ENCODE results near the gene RFX3. TPM values are rescaled to one million over a fixed set of nuclear protein-coding genes. Genes with fewer than 3 reads are reported as not detected.

The RFX3 gene
- total and polyA plus RNA-seq, 12 donors: 1.4 to 14.2 (median 5.5) TPM

- peaks cover 0 to 15% of the 10 kb centered on the region in 2 donors for H3K4me1 ChIP-seq (replicated peaks in 1 of 2)
- no peak overlapping the region for H3K27ac ChIP-seq
- H3K9me3 ChIP-seq (replicated peaks in 1 of 3): no peaks in the 10 kb centered on the region
- intact Hi-C loops (cut with DNase I): no loop called here
- 96 to 97% (median 97%) methylated on average over 3 of the region's 3 CpGs for WGBS, 4 donors
- DNase-seq: no peak
- no peaks in the 10 kb centered on the region for H3K27me3 ChIP-seq
- H3K36me3 ChIP-seq (replicated peaks in 1 of 2): no peaks in the 10 kb centered on the region
- TF ChIP-seq CTCF (IDR thresholded peaks at IDR 0.05) (no peak), POLR2A (IDR thresholded peaks at IDR 0.05) (no peak)
- H3K4me3 ChIP-seq: no peak overlapping the region
Observed at GRCh38 chr9:3517377-3518048, 8.3 kb downstream of the RFX3 start.

DNA sequence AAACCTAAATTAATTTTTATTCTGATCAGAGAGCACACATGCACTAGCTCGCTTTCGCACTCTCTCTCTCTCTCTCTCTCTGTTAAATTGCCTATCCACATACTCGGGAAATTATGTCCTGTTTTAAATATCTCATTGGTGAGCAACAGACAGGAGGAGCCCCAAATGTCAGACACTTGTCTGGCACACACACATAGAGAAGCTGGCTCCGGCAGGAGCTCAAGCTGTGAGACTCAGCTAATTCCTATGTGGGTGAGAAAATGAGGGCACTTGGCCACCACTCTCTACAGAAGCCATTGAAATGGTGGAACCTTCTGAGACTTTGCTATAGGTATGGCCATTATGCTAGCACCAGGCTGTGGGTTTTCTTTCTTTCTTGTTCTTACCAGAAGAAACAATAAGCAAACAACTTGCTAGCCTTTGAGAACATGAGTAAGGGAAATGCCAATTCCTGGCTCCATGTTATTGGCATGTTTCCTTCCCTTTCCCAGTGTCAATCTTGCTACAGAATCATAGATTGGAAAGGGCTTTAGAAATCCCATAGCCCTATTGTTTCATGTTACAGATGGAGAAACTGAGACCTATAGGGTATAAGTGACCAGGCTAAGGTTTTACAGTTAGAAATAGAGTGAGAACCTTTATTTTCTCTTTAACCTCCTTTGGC lies 9.0 kb downstream of the RFX3 start:
- H3K9me3 ChIP-seq (replicated peaks in 1 of 3): no peaks in the 10 kb centered on the region
- H3K27me3 ChIP-seq: no peaks in the 10 kb centered on the region
- H3K36me3 ChIP-seq (replicated peaks in 1 of 2): no peaks in the 10 kb centered on the region
- no peak for DNase-seq
- TF ChIP-seq POLR2A (IDR thresholded peaks at IDR 0.05) (no peak), CTCF (IDR thresholded peaks at IDR 0.05) (no peak)
- no peak overlapping the region for H3K27ac ChIP-seq
- no peak overlapping the region for H3K4me3 ChIP-seq
- 82 to 97% (median 90%) methylated on average over 4 of the region's 4 CpGs for WGBS, 4 donors
- H3K4me1 ChIP-seq (replicated peaks in 1 of 2): peaks cover 0 to 15% of the 10 kb centered on the region in 2 donors
- intact Hi-C loops (cut with DNase I): no loop called here

DNA sequence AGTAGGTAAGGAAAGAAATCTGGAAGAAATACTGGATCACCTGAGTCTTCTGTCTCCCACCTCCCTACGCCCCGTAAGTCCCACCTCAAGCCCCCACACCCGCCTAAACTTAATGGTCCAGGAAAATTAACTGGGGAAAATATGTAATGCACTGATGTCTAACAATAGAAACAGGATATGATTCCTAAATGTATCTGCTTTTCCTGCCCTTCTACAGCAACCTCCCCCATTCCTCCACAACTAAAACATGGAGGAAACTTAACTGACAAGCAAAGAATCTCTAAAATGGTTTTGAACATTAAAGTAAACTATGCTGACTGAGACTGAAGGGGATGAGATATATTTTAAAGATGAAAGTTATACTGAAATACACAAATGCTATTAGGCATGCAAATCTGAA lies 10.4 kb downstream of the RFX3 start:
- TF ChIP-seq CTCF (IDR thresholded peaks at IDR 0.05) (no peak), POLR2A (IDR thresholded peaks at IDR 0.05) (no peak)
- Histone ChIP-seq H3K4me3 (no peak overlapping the region), H3K9me3 (replicated peaks in 1 of 3) (no peaks in the 10 kb centered on the region), H3K36me3 (replicated peaks in 1 of 2) (no peaks in the 10 kb centered on the region), H3K27me3 (no peaks in the 10 kb centered on the region), H3K27ac (no peak overlapping the region), H3K4me1 (replicated peaks in 1 of 2) (peaks cover 0 to 22% of the 10 kb centered on the region in 2 donors)
- no peak for DNase-seq
- intact Hi-C loops (cut with DNase I): no loop called here
- 86 to 96% (median 94%) methylated on average over 3 of the region's 3 CpGs for WGBS, 4 donors

GRCh38 chr9:3514786-3515185 lies 11.0 kb downstream of the RFX3 start:
- no peaks in the 10 kb centered on the region for H3K27me3 ChIP-seq
- TF ChIP-seq POLR2A (IDR thresholded peaks at IDR 0.05) (no peak), CTCF (IDR thresholded peaks at IDR 0.05) (no peak)
- H3K9me3 ChIP-seq (replicated peaks in 1 of 3): no peaks in the 10 kb centered on the region
- H3K4me1 ChIP-seq (replicated peaks in 1 of 2): peaks cover 0 to 22% of the 10 kb centered on the region in 2 donors
- WGBS, 4 donors: 87 to 98% (median 95%) methylated on average over 3 of the region's 3 CpGs
- no peak overlapping the region for H3K4me3 ChIP-seq
- intact Hi-C loops (cut with DNase I): no loop called here
- DNase-seq: no peak
- H3K27ac ChIP-seq: no peak overlapping the region
- H3K36me3 ChIP-seq (replicated peaks in 1 of 2): no peaks in the 10 kb centered on the region

Data from adrenal gland (tissue), 12 donors.